ENCODE results near the gene SLC26A1.

The SLC26A1 gene

GRCh38 chr4:1027219-1027914 lies 34.2 kb upstream of the SLC26A1 start:
- Histone ChIP-seq H3K79me2 (ENCODE audit: insufficient read depth, low read length) (no peaks in the 10 kb centered on the region), H2AFZ (ENCODE audit: low read depth, low read length, severe bottlenecking) (no peak overlapping the region), H3K27ac (ENCODE audit: low read depth, low read length) (no peak overlapping the region), H3K9ac (ENCODE audit: low read length) (no peak overlapping the region), H3K27me3 (ENCODE audit: low read length) (no peaks in the 10 kb centered on the region), H3K4me2 (ENCODE audit: low read depth, low read length, poor library complexity, severe bottlenecking) (no peak overlapping the region), H3K9me2 (replicated peaks; ENCODE audit: insufficient read depth, low read length) (no peaks in the 10 kb centered on the region), H3F3A (ENCODE audit: insufficient read depth) (no peaks in the 10 kb centered on the region; the same call in 1 of the 2 replicates), H3K9me3 (ENCODE audit: insufficient read depth, low read length) (no peaks in the 10 kb centered on the region), H3K4me3 (ENCODE audit: insufficient read depth, low read length, poor library complexity, severe bottlenecking) (no peak overlapping the region), H3K36me3 (ENCODE audit: low read length) (no peaks in the 10 kb centered on the region), H4K20me1 (ENCODE audit: low read depth, low read length) (no peaks in the 10 kb centered on the region)
- TF ChIP-seq EZH2phosphoT487 (conservative IDR thresholded peaks at IDR 0.05; ENCODE audit: low read length): no peak
- TF ChIP-seq CTCF (IDR thresholded peaks at IDR 0.05; ENCODE audit: insufficient read depth, low read length, poor library complexity, severe bottlenecking): no peak

GRCh38 chr4:1026115-1026514 lies 32.9 kb upstream of the SLC26A1 start:
- Histone ChIP-seq H4K20me1 (ENCODE audit: low read depth, low read length) (no peaks in the 10 kb centered on the region), H3K36me3 (ENCODE audit: low read length) (no peaks in the 10 kb centered on the region), H3K9me2 (replicated peaks; ENCODE audit: insufficient read depth, low read length) (no peaks in the 10 kb centered on the region), H3K27ac (ENCODE audit: low read depth, low read length) (no peak overlapping the region), H3K9ac (ENCODE audit: low read length) (no peak overlapping the region), H3K4me3 (ENCODE audit: insufficient read depth, low read length, poor library complexity, severe bottlenecking) (no peak overlapping the region), H3K4me2 (ENCODE audit: low read depth, low read length, poor library complexity, severe bottlenecking) (no peak overlapping the region), H2AFZ (ENCODE audit: low read depth, low read length, severe bottlenecking) (no peak overlapping the region), H3K79me2 (ENCODE audit: insufficient read depth, low read length) (no peaks in the 10 kb centered on the region), H3K9me3 (ENCODE audit: insufficient read depth, low read length) (no peaks in the 10 kb centered on the region), H3F3A (ENCODE audit: insufficient read depth) (no peaks in the 10 kb centered on the region; the same call in 1 of the 2 replicates), H3K27me3 (ENCODE audit: low read length) (no peaks in the 10 kb centered on the region)
- TF ChIP-seq EZH2phosphoT487 (conservative IDR thresholded peaks at IDR 0.05; ENCODE audit: low read length) (no peak), CTCF (IDR thresholded peaks at IDR 0.05; ENCODE audit: insufficient read depth, low read length, poor library complexity, severe bottlenecking) (no peak)

- Histone ChIP-seq H3K4me2 (ENCODE audit: low read depth, low read length, poor library complexity, severe bottlenecking) (no peak overlapping the region), H2AFZ (ENCODE audit: low read depth, low read length, severe bottlenecking) (no peak overlapping the region), H3K27ac (ENCODE audit: low read depth, low read length) (no peak overlapping the region), H3K79me2 (ENCODE audit: insufficient read depth, low read length) (no peaks in the 10 kb centered on the region), H3K9me3 (ENCODE audit: insufficient read depth, low read length) (no peaks in the 10 kb centered on the region), H3F3A (ENCODE audit: insufficient read depth) (no peaks in the 10 kb centered on the region; the same call in 1 of the 2 replicates), H3K9ac (ENCODE audit: low read length) (no peak overlapping the region), H3K27me3 (ENCODE audit: low read length) (no peaks in the 10 kb centered on the region), H3K36me3 (ENCODE audit: low read length) (no peaks in the 10 kb centered on the region), H3K9me2 (replicated peaks; ENCODE audit: insufficient read depth, low read length) (no peaks in the 10 kb centered on the region), H4K20me1 (ENCODE audit: low read depth, low read length) (no peaks in the 10 kb centered on the region), H3K4me3 (ENCODE audit: insufficient read depth, low read length, poor library complexity, severe bottlenecking) (no peak overlapping the region)
- TF ChIP-seq CTCF (IDR thresholded peaks at IDR 0.05; ENCODE audit: insufficient read depth, low read length, poor library complexity, severe bottlenecking) (no peak), EZH2phosphoT487 (conservative IDR thresholded peaks at IDR 0.05; ENCODE audit: low read length) (no peak)
Measured at GRCh38 chr4:1024882-1025545, 31.8 kb upstream of the SLC26A1 start.

Data from SU-DHL-6 (cell line).